Measurements from ENCODE around the gene ZBTB4.

DNA sequence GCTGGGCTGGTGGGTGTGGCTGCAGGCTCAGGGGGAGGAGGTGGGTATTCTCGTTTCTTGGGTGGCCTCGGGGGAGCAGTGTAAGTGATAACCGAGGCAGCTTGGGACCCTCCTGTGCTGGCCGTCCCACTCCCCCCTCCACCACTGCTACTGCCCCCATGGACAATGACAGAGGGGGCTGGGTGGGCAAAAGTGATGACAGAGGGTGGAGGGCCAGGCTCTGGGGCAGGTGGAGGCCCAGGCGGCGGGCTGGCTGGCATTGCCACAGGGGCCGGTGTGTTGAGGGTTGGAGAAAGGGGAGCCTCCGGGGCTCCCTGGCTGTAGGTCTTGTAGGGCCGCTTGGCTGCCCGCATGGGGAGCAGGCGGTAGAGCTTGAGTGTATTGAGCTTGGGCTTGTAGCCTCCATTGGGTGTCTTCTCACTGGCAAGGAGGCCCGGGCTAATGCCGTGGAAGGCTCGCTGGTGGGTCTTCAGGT, 16.0 kb downstream of the ZBTB4 start:
- TF ChIP-seq, protein P1, sequence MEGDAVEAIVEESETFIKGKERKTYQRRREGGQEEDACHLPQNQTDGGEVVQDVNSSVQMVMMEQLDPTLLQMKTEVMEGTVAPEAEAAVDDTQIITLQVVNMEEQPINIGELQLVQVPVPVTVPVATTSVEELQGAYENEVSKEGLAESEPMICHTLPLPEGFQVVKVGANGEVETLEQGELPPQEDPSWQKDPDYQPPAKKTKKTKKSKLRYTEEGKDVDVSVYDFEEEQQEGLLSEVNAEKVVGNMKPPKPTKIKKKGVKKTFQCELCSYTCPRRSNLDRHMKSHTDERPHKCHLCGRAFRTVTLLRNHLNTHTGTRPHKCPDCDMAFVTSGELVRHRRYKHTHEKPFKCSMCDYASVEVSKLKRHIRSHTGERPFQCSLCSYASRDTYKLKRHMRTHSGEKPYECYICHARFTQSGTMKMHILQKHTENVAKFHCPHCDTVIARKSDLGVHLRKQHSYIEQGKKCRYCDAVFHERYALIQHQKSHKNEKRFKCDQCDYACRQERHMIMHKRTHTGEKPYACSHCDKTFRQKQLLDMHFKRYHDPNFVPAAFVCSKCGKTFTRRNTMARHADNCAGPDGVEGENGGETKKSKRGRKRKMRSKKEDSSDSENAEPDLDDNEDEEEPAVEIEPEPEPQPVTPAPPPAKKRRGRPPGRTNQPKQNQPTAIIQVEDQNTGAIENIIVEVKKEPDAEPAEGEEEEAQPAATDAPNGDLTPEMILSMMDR (conservative IDR thresholded peaks at IDR 0.05; ENCODE audit: low read depth, low read length) = no peak
- no peak for TF ChIP-seq EZH2 (IDR thresholded peaks at IDR 0.05; ENCODE audit: low read length, unreplicated experiment)
- TF ChIP-seq EZH2phosphoT487 (IDR thresholded peaks at IDR 0.05; ENCODE audit: borderline replicate concordance, low read length) = no peak

Measured in PC-3 (cell line).